Endothelial cell of hepatic sinusoid (primary cell): Measurements from ENCODE around the gene ABCA7.
"Not testable (repeated sequence)": the region's sequence is repeated elsewhere in the genome, so short reads cannot be mapped to it uniquely, and the experiment has no call there.

Experiments used
- in situ Hi-C: cut with HindIII; loops from 2 replicates; pipeline ENCODE4 v1.10.0; 2017; ENCODE audit warnings: low sequenced_read_pairs

ABCA7 gene

DNA sequence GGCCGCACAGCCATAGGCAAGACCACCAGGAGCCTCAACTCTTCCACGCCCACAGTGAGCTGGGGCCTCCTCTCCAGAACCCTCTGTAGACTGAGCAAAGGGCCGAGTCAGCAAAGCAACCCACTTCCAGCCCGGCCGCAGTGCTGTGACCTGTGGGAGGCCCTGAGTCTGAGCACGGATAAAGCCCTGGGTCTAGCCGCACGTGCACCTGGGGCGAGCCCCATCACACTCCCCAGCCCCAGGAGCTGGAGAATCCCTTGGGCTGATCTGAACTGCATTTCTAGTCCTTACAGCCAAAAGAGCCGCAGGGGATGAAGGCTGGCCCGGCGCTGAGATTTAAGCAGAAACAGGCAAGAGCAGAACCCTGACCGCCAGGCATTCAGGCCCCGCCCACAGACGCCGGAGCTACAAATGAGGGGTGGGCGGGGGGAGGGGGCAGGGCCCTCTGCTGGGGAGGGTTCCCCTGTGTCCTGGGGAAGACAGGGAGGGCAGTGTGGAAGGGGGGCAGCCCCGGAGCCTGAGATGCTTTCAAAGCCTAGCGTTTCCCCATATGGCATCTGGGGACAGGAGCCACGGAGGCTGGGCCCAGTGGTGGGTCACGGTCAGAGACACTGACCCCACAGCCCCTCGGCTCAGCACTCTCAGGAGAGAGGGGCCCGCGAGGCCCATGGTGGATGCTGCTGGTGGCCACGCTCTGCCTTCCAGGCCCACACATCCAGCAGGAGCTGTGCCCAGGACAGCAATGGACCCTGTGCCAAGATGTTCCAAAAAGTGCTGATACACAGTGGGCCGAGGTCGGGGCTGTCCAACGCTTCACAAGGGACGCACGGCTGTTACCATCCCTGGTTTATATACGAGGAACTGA lies 23.9 kb upstream of the ABCA7 start:
- in situ Hi-C loops = no loop called here

DNA sequence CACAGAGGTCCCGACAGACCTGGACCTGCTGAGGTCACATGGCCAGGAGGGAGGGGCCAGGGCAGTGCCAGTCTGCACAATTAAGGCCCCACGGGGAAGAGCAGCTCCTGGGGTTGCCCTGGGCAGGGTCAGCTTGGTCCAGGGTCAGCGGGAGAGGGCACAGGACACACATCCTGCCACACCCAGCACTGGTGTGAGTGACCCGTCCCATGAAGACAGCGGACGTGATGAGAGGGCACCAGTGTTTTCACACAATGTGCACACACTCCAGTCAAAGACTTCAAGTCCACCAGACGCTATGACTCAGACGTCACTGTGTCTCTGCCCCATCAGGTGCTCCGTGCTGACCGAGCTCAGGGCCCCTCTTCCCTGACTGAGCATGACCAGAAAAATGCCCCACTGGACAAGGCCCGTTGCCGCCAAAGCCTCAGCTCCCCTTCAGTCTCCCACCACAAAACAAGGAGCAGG lies 23.2 kb upstream of the ABCA7 start:
- in situ Hi-C loops = no loop called here

DNA sequence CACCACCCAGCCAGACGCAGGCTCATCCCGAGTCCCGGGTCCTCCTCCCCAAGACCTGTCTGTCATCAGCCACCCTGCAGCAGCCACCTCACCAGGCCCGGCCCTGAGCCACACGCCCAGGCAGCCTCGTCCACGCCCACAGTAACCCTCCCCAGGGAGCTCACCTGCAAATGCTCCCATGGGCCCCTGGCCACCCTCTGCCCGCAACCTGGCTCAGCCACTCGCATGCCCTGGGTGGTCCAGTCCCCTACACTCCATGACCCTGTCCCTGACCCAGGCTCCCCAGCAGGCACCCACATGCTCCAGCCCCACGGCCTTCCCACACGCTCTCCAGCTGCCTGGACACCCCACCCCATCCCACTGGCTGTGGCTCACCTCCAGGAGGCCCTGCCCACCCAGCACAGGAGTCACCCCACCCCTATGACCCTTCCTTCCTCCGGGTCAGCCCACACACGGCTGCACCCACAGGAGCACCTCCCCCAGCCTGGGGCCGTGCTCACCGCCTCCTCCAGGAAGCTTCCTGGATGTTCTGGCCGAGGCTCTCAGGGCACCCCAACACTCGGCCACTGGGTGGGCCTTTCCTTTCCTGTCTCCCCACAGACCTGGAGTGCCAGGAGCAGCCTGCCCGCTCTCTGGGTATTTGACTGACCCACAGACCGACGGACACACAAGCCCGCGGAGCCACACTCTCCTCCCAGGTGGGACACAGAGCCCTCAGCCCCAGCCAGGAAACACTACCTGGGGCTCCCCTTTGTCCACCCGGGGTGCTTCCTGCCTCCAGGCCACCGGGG lies 22.6 kb upstream of the ABCA7 start:
- in situ Hi-C loops = no loop called here

DNA sequence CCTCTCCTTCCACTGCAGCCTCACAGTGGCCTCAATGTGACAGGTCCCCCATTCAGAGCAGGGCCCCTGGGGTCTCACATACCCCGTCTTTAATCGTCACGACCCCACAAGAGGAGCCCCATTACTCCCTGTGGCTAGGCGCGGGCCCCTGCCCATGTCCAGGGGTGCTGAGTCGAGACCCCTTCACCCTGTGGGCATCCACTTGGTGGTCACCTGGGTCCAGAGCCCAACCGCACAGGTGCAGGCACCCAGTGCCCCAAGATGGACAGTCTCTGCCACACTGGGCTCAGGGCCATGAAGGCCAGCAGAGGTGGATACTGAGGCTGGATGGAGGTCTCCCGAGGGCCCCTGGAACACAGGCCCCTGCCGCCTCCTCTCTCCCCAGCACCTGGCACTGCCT lies 22.0 kb upstream of the ABCA7 start:
- in situ Hi-C loops = no loop called here

DNA sequence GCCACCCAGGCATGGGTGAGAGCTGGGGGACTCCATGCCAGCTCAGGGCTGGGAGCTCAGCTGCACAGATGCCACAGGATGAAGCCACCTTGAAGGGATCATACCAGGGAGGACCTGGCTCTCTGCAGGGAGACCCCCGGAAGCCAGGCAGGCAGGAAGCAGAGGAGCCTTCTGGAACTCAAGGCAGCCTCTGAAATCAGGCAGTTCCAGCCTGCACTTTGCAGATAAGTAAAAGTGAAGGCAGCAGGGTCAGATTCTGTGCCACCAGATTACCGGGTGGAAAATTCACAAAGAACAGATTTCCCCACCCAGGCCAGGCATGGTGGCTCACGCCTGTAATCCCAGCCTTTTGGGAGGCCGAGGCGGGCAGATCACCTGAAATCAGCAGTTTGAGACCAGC lies 21.5 kb upstream of the ABCA7 start:
- in situ Hi-C loops = no loop called here

DNA sequence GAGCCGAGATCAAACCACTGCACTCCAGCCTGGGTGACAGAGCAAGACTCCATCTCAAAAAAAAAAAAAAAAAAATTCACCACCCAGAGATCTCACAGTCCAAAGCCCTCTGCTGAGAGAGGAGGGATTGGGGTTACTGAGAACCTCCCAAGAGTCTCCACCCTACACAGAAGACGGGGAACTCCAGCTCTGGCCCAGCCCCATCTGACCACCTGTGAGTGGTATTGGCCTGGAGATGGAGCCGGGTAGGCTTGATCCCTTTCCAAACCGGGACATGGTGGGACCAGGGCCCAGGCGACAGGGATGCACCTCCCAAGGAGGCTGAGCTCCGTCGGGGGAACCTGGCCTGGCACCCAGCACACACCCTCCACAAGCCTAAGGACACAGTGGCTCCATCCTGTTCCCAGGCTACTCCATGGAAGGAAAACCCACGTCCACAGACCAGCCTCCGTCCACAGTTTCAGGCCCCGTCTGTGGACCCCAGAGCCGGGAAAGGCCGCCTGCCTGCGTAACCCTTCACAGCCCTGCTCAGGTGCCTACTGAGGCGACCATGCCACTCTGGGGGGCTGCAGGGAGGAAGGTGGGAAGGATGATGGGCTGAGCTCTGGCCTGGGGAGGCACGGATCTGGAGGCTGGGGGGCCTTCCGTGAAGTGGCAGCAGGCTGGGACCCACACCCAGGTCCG lies 20.8 kb upstream of the ABCA7 start:
- in situ Hi-C loops = no loop called here

DNA sequence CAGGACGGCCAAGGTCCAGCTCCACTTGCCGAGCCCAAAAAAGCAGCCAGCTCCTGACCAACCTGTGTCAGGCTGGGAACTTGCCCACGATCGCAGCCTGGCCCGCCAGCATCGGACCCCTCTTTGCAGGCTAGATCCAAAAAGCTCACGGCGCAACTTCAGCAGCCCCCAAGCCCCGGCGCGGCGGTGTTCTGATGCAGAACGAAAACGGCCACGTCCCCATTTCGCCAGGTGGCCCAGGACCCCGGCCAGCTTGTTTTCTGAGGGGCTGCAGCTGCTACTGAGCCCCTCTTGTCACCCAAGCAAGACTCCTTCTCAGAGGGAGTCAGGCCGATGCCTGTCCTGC lies 20.3 kb upstream of the ABCA7 start:
- in situ Hi-C loops = no loop called here

DNA sequence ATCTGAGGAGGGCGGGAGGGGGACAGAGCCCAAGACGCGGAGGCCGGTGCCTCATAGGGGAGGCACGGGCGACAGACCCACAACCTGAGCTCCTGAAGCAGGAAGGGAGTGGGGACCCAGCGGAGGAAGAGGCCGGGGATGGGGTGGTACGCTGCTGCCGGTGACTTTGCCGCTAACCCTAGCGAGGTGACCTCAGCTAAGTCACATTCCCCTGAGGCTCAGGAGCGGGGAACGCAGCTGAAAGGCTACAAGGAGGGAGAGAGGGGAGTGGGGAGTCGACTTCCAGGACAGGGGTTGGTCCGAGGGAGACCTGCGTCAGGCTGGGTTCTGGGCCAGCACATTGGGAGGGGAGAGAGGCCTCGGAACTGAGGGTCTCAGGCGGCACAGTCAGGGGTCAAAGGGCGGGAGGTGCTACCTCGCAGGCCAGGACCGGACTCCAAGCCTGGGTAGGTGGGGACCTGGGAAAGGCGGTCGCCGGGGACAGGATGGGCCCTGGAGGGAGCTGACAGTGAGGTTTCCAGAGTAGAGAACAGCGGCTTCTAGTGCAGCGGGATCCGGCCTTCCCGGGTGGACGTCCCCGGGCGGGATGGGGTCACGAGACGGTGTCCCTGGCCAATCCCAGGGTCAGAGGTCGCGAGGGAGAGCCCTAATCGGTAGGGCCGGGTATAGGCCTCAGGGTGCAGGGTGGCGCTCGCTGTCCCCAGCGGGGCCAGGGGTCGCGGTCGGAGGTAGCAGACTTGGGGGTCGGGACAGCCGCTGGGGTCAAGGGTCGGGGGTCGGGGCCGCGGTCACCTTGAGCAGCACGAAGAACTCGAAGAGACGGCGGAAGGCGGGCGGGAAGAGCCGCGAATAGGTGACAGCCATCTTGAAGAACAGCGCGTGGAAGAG lies 19.7 kb upstream of the ABCA7 start:
- in situ Hi-C loops = no loop called here

DNA sequence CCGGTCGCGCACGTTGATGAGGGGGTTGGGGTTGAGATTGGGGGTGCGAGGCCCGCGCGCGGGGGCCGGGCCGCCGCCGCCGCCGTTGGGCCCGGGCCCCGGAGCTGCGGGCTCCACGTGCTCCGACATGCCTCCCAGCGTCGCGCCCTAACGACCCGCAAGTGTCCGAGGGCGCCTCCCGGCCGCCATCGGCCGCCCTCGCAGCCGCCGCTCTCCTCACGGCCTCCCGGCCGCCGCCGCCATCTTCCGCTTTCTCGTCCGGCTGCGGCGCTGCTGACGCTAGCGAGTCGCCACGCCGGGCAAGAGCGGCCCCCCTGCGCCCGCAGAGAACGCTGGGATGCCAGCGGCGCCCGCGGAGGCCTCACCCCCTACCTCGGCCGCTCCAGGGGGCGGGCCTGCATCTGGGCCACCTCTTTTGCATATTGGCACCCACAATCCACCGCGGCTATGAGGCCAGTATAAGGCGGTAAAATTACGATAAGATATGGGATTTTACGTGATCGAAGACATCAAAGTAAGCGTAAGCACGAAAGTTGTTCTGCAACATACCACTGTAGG lies 19.0 kb upstream of the ABCA7 start, which contains the start of gene TMEM259:
TSS of gene TMEM259 (minus strand) at position 256 of the 558 bp plus-strand sequence. CDS start at position 129, 127 bp downstream.
- in situ Hi-C loops = no loop called here

DNA sequence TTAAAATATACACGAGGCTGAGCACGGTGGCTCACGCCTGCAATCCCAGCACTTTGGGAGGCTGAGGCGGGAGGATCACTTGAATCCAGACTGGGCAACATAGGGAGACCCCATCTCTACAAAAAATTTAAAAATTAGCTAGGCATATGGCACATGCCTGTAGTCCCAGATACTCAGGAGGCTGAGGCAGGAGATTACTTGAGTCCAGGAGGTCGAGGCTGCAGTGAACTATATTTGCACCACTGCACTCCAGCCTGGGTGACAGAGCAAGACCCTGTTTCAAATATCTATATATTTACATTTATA lies 16.1 kb upstream of the ABCA7 start:
- in situ Hi-C loops = not testable (repeated sequence)

DNA sequence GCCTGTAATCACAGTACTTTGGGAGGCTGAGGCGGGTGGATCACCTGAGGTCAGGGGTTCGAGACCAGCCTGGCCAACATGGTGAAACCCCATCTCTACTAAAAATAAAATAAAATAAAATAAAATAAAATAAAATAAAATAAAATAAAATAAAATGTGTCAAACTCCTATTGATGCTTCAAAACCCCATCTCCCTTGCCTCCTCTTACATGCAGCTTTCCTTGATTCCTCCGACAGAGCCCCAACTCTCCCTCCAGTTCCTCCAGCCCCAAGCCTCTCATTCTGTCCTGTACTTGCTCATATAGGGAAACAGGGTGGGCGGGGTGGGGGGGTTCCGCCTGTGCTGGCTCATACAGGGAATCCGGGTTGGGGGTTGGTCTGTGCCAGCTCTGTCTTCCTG lies 14.8 kb upstream of the ABCA7 start:
- in situ Hi-C loops = not testable (repeated sequence)

DNA sequence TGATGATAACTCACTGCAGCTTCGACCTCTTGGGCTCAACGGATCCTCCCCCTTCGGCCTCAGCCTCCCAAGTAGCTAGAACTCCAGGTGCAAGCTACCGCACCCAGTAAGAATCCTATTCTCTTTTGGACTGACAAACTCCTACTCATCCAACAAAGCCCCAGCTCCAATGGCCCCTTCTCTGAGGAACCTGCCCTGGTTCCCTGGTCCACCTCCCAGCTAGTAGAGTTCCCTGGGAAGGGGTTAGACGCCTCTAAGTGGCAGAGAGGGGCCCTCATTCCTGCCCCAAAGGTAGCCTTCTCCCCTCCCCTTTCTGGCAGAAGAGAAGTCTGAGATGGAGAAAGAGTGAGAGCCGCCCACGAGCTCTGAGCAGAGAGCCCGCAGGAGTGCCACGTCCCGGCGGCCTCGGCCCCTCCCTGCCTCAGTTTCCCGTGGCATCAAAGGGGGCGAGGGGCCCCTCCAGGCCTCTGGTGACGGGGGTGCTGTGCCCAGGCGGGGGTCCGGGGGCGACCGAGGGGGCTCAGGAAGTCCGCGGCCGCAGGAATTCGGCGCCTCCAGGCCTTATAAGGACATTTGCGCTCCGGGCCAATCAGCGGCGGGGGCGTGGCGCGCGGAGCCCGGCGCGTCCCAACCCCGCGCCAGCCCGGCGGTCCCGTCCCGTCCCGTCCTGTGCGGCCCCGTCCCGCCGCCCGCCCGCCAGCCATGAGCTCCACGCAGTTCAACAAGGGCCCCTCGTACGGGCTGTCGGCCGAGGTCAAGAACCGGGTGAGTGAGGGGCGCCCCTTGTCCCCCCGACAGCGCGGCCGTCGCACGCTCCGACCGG lies 13.7 kb upstream of the ABCA7 start, which contains the start of gene CNN2:
TSS of gene CNN2 (plus strand) at position 649 of the 823 bp plus-strand sequence. CDS start at position 703, 54 bp downstream.
- in situ Hi-C loops = no loop called here

DNA sequence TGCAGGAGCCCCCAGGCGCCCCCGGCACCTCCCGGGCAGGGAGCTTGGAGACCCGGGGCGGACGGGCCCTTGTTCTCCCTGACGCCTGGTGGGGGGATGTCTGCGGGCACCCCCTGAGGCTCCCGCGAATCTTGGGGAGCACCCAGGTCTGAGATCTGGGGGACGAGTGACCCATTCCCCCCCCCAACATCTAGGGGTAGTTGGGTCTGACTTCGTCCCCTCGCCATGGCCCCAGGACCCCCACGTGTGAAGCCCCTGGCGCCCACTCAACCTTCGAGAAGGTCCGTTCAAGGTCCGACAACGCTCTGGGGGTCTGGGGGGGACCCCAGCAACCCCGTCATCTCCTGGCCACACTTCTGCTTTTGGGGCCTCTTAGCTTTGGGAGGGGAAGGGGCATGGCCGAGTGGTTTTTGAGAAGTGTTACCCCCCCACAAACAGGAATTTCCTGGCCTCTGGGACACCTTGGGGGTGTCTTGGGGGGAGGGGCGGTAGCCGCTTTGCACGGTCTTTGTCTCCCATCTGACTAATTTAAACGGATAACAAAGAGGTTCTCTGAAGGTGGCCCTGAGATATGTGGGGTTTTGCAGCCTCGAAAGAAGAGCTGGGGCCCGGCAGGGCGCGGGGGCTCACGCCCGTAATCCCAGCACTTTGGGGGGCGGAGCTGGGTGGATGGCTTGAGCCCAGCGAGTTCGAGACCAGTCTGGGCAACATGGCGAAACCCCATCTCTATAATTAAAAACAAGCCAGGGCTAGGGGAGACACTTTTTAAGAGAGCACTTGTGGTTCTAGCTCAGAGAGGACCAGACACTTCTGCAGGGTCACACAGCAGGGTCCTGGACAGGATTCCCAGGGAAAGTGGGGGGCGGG lies 12.9 kb upstream of the ABCA7 start:
- in situ Hi-C loops = no loop called here

DNA sequence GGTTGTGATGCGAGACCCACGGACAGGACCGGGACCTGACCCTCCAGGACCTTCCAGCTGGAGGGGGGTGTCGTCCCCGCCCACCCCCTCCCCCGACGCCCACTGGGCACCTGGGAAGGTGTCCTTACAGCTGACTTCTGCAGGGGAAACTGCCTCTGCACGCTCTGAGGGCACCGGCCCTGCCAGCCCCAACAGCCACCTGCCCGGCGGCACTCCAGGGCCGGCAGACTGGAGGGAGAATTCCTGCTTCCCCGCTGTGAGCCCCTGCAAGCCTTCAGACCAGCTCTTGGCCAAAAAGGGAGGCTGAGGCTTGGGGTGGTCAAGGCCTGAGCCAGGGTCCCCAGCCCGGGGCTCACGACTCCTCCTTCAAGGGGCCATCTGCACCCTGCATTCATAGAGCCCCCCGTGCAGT lies 12.3 kb upstream of the ABCA7 start:
- in situ Hi-C loops = no loop called here

DNA sequence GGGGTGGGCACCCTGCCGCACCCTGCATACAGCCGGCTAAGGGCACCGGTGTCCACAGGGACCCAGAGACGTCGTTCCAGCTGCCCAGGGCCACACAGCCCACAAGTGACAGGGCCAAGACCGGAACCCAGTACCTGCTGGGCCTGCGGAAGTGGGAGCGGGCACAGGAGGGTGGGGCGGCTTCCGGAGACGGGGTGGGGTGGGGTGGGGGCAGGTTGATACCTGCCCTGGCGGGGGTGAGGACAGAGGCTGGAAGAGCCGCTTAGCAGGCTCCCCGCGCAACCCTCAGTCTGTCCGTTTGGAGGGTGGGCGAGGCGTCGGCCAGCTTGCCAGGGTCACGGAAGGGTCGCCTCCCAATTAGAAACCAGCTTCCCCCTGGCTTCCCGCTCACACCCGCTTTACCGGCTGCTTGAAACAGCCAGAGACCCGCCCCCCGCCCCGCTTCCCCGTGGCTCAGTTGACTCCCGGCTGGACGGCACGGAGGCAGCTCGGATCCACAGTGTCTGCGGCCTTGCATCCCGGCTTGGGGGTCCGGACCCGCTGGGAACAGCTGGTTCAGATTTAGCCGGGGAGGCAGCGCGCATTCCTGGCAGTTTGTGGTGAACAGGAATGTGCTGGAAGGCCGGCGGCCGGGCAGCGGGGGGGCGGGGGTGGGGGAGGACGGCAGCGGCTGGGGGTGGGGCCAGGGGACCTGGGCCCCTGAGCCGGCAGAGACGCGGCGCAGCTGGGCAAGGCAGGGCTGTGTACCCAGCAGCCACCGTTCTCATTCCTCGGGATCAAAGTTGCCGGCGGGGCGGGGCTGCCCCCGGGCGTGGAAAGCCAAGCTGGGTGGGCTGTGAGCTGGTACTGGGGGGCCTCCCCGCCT lies 11.6 kb upstream of the ABCA7 start:
- in situ Hi-C loops = no loop called here

DNA sequence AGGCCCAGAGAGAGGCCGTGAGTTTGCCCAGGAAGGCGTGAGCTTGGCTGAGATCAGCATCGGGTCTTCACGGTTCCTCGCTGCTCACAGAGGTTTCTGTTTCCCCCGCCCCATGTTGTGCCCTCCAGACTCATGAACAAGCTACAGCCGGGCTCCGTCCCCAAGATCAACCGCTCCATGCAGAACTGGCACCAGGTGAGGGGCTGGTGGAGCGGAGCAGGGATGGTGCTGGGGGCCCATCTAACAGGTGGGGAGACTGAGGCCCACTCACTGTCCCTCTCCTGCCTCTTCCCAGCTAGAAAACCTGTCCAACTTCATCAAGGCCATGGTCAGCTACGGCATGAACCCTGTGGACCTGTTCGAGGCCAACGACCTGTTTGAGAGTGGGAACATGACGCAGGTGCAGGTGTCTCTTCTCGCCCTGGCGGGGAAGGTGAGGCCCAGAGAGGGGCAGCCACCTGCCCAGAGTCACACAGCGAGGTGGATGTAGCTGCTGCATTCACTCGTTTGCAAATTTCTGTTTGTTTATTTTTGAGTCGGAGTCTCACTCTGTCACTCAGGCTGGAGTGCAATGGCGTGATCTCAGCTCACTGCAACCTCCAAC lies 7.5 kb upstream of the ABCA7 start:
- in situ Hi-C loops = no loop called here

DNA sequence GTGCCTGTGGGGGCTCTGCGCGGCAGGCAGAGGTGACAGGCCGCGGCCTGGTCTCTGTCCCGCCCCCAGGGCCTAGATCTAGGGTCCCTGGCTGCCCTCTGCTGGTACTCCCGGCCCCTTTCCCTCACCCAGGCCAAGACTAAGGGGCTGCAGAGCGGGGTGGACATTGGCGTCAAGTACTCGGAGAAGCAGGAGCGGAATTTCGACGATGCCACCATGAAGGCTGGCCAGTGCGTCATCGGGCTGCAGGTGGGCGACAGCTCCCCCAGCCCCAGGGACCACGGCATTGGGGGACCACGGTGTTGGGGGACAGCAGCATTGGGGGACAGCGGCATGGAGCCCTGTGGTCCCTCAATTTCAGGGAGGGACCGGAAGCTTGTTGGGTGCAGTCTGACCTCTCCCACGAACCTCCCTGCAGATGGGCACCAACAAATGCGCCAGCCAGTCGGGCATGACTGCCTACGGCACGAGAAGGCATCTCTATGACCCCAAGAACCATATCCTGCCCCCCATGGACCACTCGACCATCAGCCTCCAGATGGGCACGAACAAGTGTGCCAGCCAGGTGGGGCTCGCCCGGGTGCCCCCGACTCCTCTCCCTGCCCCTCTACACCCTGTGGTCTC lies 3.8 kb upstream of the ABCA7 start:
- in situ Hi-C loops = no loop called here
